ENCODE measurements around the gene MMP20.

DNA sequence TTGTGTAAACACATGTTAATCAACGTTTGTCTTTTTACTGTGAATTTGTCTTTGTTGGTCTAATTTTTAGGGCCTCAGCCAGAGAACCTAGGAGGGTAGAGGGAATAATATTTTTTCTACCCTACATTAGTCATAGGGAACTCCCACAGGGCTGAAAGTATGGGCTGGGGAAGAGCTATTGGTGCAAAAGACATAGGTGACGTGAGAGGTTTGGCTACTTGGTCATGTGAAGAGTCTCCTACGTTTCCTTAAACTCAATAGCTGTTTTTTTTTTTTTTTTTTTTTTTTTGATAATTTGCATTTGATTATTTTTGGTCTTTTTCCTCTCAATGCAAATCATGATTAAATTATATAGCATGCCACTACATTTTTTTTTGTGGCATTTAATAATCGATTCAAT, 78.7 kb downstream of the MMP20 start:
- TF ChIP-seq RAD21 (conservative IDR thresholded peaks at IDR 0.05 in 1 of 2, IDR thresholded peaks at IDR 0.05 in 1 of 2) (no peak), POLR2A (IDR thresholded peaks at IDR 0.05; ENCODE audit: low read length) (no peak), JUN (IDR thresholded peaks at IDR 0.05) (no peak)
- TF ChIP-seq, protein P1, sequence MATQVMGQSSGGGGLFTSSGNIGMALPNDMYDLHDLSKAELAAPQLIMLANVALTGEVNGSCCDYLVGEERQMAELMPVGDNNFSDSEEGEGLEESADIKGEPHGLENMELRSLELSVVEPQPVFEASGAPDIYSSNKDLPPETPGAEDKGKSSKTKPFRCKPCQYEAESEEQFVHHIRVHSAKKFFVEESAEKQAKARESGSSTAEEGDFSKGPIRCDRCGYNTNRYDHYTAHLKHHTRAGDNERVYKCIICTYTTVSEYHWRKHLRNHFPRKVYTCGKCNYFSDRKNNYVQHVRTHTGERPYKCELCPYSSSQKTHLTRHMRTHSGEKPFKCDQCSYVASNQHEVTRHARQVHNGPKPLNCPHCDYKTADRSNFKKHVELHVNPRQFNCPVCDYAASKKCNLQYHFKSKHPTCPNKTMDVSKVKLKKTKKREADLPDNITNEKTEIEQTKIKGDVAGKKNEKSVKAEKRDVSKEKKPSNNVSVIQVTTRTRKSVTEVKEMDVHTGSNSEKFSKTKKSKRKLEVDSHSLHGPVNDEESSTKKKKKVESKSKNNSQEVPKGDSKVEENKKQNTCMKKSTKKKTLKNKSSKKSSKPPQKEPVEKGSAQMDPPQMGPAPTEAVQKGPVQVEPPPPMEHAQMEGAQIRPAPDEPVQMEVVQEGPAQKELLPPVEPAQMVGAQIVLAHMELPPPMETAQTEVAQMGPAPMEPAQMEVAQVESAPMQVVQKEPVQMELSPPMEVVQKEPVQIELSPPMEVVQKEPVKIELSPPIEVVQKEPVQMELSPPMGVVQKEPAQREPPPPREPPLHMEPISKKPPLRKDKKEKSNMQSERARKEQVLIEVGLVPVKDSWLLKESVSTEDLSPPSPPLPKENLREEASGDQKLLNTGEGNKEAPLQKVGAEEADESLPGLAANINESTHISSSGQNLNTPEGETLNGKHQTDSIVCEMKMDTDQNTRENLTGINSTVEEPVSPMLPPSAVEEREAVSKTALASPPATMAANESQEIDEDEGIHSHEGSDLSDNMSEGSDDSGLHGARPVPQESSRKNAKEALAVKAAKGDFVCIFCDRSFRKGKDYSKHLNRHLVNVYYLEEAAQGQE (IDR thresholded peaks at IDR 0.05): no peak

Measured in A549 (cell line).